ENCODE measurements around the gene HIRIP3.

- TF ChIP-seq, protein P1, sequence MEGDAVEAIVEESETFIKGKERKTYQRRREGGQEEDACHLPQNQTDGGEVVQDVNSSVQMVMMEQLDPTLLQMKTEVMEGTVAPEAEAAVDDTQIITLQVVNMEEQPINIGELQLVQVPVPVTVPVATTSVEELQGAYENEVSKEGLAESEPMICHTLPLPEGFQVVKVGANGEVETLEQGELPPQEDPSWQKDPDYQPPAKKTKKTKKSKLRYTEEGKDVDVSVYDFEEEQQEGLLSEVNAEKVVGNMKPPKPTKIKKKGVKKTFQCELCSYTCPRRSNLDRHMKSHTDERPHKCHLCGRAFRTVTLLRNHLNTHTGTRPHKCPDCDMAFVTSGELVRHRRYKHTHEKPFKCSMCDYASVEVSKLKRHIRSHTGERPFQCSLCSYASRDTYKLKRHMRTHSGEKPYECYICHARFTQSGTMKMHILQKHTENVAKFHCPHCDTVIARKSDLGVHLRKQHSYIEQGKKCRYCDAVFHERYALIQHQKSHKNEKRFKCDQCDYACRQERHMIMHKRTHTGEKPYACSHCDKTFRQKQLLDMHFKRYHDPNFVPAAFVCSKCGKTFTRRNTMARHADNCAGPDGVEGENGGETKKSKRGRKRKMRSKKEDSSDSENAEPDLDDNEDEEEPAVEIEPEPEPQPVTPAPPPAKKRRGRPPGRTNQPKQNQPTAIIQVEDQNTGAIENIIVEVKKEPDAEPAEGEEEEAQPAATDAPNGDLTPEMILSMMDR (IDR thresholded peaks at IDR 0.05) = no peak
- no peak for TF ChIP-seq POLR2A (IDR thresholded peaks at IDR 0.05)
These were observed 36.1 kb downstream of the HIRIP3 start for GRCh38 chr16:29959293-29959692.

Measured in stomach (tissue), 4 donors.